Measurements from ENCODE around the gene C19orf44.
"Not testable (repeated sequence)": the region's sequence is repeated elsewhere in the genome, so short reads cannot be mapped to it uniquely, and the experiment has no call there.

The C19orf44 gene

DNA sequence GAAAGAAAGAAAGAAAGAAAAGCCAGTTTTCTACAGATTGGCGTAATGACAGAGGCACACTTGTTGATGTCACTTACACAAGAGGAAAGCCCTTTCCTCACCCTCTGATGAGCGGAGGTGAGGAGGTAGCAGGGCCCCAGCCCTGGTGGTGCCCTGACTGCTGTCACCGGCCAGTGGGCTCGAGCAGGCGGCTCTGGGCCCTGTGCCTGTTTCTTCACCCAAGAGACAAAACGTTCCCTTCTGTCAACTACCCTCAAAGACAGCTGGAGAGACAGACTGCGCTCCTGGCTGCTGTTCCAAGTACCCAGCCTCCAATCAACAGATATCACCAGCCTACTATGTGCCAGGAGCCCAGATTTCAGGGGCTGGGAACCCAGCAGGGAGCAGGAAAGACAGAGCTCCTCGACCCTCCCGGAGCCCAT, 34.6 kb upstream of the C19orf44 start:
- TF ChIP-seq, protein P1, sequence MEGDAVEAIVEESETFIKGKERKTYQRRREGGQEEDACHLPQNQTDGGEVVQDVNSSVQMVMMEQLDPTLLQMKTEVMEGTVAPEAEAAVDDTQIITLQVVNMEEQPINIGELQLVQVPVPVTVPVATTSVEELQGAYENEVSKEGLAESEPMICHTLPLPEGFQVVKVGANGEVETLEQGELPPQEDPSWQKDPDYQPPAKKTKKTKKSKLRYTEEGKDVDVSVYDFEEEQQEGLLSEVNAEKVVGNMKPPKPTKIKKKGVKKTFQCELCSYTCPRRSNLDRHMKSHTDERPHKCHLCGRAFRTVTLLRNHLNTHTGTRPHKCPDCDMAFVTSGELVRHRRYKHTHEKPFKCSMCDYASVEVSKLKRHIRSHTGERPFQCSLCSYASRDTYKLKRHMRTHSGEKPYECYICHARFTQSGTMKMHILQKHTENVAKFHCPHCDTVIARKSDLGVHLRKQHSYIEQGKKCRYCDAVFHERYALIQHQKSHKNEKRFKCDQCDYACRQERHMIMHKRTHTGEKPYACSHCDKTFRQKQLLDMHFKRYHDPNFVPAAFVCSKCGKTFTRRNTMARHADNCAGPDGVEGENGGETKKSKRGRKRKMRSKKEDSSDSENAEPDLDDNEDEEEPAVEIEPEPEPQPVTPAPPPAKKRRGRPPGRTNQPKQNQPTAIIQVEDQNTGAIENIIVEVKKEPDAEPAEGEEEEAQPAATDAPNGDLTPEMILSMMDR (IDR thresholded peaks at IDR 0.05; ENCODE audit: borderline replicate concordance, insufficient read depth, low read depth, low read length), result no peak
- no peak overlapping the region for H3K4me3 ChIP-seq (ENCODE audit: low read depth, low read length)

GRCh38 chr19:16462757-16463250, 33.4 kb upstream of the C19orf44 start:
- no peak overlapping the region for H3K4me3 ChIP-seq (ENCODE audit: low read depth, low read length)
- TF ChIP-seq, protein P1 (IDR thresholded peaks at IDR 0.05; ENCODE audit: borderline replicate concordance, insufficient read depth, low read depth, low read length), result no peak

DNA sequence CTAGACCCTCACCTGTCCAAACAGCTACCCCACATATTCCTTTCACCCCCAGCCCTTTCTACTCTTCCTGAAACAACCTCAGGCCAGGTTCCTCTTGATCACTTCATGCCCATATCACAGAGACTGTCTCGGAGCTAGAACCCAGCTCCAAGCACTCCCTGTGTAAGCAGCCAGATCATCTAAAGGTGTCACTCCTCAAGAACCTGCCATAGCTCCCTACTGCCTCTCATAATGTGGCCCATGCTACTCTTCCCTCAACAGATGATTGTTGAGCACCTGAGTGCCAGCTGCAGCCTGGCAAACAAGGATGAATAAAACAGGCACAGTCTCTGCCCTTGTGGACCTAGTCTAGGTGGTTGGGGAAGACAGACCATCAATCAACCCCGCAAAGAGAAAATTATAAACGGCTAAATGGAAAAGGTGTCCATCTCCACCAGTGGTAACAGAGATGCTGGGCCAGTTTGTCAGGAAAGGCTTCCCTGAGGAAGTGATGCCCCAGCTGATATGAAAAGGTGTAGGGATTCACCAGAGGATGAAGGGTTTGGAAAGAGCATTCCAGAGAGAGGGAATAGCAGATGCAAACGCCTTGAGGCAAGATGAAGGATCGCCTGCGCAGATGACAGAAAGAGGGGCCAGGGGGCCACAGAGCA, 32.7 kb upstream of the C19orf44 start:
- H3K4me3 ChIP-seq (ENCODE audit: low read depth, low read length), result no peak overlapping the region
- TF ChIP-seq, protein P1 (IDR thresholded peaks at IDR 0.05; ENCODE audit: borderline replicate concordance, insufficient read depth, low read depth, low read length), result no peak

DNA sequence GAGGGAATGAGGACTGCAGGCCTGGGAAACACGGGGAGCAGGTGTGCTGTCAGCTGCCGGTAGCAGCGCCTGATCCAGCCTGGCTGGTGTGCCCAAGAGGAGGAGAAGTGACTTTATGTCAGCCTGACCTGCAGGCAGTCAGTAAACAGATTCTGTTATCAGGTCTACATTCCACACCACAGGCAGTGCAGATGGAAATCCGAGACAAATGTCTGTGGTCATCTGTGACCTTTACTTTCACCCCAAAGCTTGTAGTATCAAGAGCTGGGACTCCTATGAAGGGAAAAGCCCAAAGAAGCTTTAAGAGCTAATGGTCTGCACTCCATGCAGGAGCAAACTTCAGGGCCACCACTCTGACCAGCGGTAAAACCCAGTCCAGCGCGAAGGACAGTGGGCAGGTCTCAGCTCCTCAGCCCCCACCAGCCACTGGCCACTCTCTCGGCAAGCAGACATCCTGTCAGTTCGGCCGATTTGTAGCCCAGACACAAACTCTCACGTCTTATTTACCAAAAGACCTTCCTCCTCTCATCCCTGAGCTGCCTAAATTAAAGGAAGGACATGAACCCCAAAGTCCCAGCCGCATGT, 32.1 kb upstream of the C19orf44 start:
- no peak overlapping the region for H3K4me3 ChIP-seq (ENCODE audit: low read depth, low read length)
- TF ChIP-seq, protein P1 (IDR thresholded peaks at IDR 0.05; ENCODE audit: borderline replicate concordance, insufficient read depth, low read depth, low read length), result no peak

- H3K4me3 ChIP-seq (ENCODE audit: low read depth, low read length), result no peak overlapping the region
- TF ChIP-seq, protein P1 (IDR thresholded peaks at IDR 0.05; ENCODE audit: borderline replicate concordance, insufficient read depth, low read depth, low read length), result no peak
These were observed 31.0 kb upstream of the C19orf44 start for GRCh38 chr19:16465239-16465638.

DNA sequence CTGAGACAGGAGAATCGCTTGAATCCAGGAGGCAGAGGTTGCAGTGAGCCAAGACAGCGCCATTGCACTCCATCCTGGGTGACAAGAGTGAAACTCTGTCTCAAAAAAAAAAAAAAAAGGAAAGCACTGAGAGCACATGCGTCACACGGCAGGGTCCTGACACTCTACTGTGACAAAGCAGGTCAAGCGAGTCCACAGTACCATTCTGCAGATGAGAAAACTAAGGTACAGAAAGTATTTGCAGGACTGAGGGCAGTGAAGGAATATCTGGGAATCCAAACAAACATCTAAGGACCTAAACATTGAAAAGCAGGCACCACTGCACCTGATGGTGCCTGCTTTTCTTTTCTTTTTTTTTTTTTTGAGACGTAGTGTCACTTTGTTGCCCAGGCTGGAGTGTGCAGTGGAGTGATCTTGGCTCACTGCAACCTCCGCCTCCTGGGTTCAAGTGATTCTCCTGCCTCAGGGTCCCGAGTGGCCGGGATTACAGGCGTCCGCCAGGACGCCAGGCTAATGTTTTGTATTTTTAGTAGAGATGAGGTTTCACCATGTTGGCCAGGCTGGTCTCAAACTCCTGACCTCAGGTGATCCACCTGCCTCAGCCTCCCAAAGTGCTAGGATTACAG, 29.3 kb upstream of the C19orf44 start:
- not testable (repeated sequence) for H3K4me3 ChIP-seq (ENCODE audit: low read depth, low read length)

DNA sequence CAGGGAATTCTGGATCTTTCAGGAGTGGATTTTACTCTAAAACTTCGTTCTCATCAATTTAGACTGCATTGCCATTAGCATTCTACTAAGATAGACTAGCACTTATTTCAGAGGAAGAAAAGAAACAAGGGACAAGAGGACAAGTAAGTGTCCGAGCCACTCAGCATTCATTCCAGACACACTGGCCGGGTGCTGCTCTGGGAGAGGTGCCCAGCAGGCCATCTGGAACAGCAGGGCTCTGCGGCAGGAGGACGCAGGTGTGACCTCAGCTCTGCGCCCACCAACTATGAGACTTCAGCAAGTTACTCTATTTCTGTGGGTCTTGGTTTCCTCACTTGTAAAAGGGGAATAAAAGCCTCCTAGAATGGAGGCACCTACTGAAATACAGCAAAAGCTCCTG, 28.6 kb upstream of the C19orf44 start:
- H3K4me3 ChIP-seq (ENCODE audit: low read depth, low read length), result no peak overlapping the region
- TF ChIP-seq, protein P1 (IDR thresholded peaks at IDR 0.05; ENCODE audit: borderline replicate concordance, insufficient read depth, low read depth, low read length), result no peak

All from GM12875 (cell line).